ENCODE measurements around the gene BRD1. TPM values are rescaled to one million over a fixed set of nuclear protein-coding genes. Genes with fewer than 3 reads are reported as not detected.

Gene BRD1
- total RNA-seq, 1 donor from 2014 or later, result 17.5 TPM

GRCh38 chr22:49749885-49750510, 77.7 kb downstream of the BRD1 start:
- ATAC-seq, result no peak
- no peak for DNase-seq (ENCODE audit: missing footprints)
- intact Hi-C loops (cut with DNase I), result no loop called here

GRCh38 chr22:49749227-49749626, 78.4 kb downstream of the BRD1 start:
- intact Hi-C loops (cut with DNase I), result no loop called here
- DNase-seq (ENCODE audit: missing footprints) (no peak), ATAC-seq (no peak)

DNA sequence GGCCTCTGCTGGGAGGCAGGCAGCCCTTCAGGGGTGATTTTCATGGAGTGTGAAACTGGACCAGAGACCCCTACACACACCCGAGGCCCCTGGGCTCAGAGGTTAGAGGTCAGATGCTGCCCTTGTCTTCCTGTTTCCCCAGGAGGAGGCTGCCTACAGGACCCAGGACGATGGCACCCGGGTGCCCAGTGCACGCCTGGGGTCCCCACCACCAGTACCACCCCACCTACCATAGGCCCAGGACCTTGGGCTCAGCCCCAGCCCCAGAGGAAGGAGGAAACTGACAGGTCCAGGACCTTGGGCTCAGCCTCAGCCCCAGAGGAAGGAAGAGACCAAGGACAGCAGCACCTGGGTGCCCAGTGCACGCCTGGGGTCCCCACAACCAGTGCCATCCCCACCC, 79.2 kb downstream of the BRD1 start:
- intact Hi-C loops (cut with DNase I), result no loop called here

DNA sequence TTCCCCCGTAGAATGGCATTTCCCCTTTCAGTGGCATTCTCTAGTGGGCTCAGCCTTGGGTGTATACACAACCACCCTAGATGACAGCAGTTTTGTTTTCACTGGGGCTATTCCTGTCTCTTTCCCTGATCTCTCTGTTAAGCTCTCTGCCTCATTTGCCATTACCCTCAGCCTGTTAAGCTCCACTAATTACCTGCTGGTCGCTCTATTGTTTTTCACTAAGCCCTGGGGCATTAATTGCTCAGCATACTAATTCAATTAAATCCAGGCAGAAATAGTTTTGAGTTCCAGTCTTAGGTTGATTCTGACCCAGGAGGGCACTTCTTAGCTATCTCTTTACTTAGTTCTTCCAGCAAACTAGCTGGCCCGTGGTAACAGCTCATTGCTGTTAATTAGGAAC, 80.0 kb downstream of the BRD1 start:
- intact Hi-C loops (cut with DNase I), result no loop called here

More for the DNA sequence above, 79.2 kb downstream of the BRD1 start:
- DNase-seq (ENCODE audit: missing footprints) (no peak), ATAC-seq (no peak)

DNA sequence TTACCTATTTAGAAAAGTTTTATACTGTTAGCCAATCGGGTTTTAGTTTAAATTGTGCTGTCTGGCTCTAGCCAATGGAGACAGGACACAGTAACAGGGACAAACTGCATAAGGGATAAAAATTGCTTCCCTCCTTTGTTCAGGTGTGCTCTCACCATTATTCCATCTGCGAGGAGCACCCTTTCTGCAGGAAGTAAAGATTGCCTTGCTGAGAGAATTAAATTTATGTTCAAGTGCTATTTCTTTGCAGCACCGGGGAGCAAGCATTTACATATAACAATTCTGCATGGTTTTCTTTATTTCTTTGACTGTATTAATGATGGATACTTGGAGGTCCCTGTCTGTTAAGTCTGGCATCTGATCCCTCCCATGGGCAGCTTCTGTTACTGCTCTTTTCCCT, 80.5 kb downstream of the BRD1 start:
- intact Hi-C loops (cut with DNase I), result no loop called here
- no peak for ATAC-seq
- DNase-seq (ENCODE audit: missing footprints), result no peak

More for the DNA sequence above, 80.0 kb downstream of the BRD1 start:
- DNase-seq (ENCODE audit: missing footprints), result no peak
- ATAC-seq, result no peak

GRCh38 chr22:49746065-49746464, 81.6 kb downstream of the BRD1 start:
- DNase-seq (ENCODE audit: missing footprints) (no peak), ATAC-seq (no peak)
- intact Hi-C loops (cut with DNase I), result no loop called here

- intact Hi-C loops (cut with DNase I), result no loop called here
- DNase-seq (ENCODE audit: missing footprints), result no peak
- no peak for ATAC-seq
Measured at GRCh38 chr22:49740242-49740641, 87.4 kb downstream of the BRD1 start.

DNA sequence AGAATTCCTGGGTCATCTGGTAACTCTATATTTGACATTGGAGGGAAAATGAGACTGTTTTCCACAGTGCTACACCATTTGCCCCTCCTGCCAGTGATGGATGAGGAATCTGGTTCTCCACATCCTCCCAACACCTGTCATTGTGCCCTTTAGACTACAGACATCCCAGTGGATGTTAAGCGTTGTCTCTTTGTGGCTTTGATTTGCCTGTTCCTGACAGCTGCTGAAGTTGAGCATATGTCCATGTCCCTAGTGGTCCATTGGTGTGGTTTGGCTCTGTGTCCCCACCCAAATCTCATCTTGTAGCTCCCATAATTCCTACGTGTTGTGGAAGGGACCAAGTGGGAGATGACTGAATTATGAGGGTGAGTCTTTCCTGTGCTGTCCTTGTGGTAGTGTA, 88.5 kb downstream of the BRD1 start:
- intact Hi-C loops (cut with DNase I), result no loop called here
- DNase-seq (ENCODE audit: missing footprints) (no peak), ATAC-seq (no peak)

DNA sequence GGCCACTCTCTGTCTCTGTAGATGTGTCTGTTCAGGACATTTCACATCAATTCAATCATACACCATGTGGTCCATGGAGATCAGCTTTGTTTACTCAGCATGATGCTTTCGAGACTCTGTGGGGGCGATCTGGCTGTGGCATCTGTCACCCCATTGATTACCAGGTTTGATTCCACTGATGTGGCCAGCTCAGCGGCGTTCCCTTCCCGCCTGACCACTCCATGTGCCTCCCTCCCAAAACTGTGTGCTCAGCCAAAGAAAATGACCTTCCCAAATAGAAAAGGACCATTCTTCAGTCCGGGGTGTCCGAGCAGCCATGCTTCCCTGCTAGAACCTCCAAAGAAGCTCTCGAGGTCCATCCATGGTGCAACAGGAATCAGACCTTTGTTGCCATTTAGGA, 89.1 kb downstream of the BRD1 start:
- no peak for DNase-seq (ENCODE audit: missing footprints)
- ATAC-seq, result no peak
- intact Hi-C loops (cut with DNase I), result no loop called here

GRCh38 chr22:49738006-49738405, 89.7 kb downstream of the BRD1 start:
- no peak for ATAC-seq
- DNase-seq (ENCODE audit: missing footprints), result no peak
- intact Hi-C loops (cut with DNase I), result no loop called here

GRCh38 chr22:49737101-49737551, 90.5 kb downstream of the BRD1 start:
- ATAC-seq (no peak), DNase-seq (ENCODE audit: missing footprints) (no peak)
- intact Hi-C loops (cut with DNase I), result no loop called here

GRCh38 chr22:49736538-49736937, 91.1 kb downstream of the BRD1 start:
- no peak for ATAC-seq
- no peak for DNase-seq (ENCODE audit: missing footprints)
- intact Hi-C loops (cut with DNase I), result no loop called here

GRCh38 chr22:49735901-49736421, 91.7 kb downstream of the BRD1 start:
- intact Hi-C loops (cut with DNase I), result no loop called here
- no peak for DNase-seq (ENCODE audit: missing footprints)
- no peak for ATAC-seq

DNA sequence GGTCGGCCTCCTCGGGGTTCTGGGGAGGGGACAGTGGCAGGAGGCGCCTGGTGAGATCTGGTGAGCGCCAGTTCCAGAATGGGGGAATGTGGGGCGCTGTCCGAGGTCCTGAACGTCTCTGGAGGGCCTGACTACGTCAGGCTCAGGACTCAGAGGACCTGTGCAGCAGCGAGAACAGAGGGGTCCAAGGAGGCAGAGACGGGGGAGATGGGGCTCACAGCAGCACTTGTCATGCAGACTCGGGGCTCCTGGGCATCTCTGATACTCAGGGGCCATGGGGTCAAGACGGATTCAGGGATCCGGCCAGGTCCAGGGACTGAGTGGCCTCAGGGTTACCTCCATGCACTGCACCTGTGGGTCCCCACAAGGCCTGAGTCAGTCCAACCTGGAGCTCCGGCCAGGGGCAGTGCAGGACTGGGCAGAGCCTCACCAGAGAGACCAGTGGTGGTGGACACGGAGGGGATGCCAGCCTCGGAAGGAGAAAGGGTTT, 92.2 kb downstream of the BRD1 start:
- intact Hi-C loops (cut with DNase I), result no loop called here
- DNase-seq (ENCODE audit: missing footprints) (no peak), ATAC-seq (no peak)

DNA sequence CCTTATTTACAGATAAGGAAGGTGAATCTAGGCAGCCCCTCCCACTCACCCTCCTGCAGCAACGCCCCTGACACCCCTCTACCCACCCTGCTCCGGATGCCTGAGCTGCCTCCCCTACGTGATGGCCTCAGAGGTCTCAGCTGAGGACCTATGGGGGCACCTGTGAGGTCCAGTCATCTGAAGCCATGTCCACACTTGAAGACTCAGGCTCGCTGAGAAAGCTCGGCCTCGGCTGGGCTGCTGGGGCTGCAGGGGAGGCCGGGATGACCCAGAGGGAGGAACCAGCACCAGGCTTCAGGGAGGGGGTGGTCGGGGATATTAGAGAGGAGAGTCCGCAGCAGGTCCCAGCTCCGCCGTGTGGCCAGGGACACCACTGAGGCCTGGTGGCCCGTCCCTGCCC, 92.8 kb downstream of the BRD1 start:
- intact Hi-C loops (cut with DNase I), result no loop called here
- DNase-seq (ENCODE audit: missing footprints) (no peak), ATAC-seq (no peak)

- no peak for ATAC-seq
- DNase-seq (ENCODE audit: missing footprints), result no peak
- intact Hi-C loops (cut with DNase I), result no loop called here
Measured at GRCh38 chr22:49734390-49734789, 93.3 kb downstream of the BRD1 start.

DNA sequence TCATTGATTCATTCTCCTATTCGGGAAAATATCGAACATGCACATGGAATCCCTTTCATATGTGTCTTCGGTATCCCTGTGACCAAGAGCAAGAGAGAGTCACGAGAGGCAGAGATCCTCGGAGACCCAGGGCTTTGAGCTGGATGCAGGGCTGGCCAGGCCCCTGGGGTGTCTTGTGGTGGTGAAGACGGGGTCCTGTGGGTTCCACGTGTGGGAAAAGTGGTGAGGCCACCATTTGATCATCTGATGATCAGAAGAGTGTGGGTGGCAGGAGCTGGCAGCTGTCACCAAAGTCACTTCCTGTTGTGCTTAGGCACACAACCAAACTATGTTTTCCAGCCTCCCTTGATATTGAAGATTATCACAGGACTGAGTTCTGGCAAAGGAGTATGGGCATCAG, 94.0 kb downstream of the BRD1 start:
- ATAC-seq (no peak), DNase-seq (ENCODE audit: missing footprints) (no peak)
- intact Hi-C loops (cut with DNase I), result no loop called here

GRCh38 chr22:49730656-49731055, 97.0 kb downstream of the BRD1 start:
- intact Hi-C loops (cut with DNase I), result no loop called here
- no peak for ATAC-seq
- DNase-seq (ENCODE audit: missing footprints), result no peak

DNA sequence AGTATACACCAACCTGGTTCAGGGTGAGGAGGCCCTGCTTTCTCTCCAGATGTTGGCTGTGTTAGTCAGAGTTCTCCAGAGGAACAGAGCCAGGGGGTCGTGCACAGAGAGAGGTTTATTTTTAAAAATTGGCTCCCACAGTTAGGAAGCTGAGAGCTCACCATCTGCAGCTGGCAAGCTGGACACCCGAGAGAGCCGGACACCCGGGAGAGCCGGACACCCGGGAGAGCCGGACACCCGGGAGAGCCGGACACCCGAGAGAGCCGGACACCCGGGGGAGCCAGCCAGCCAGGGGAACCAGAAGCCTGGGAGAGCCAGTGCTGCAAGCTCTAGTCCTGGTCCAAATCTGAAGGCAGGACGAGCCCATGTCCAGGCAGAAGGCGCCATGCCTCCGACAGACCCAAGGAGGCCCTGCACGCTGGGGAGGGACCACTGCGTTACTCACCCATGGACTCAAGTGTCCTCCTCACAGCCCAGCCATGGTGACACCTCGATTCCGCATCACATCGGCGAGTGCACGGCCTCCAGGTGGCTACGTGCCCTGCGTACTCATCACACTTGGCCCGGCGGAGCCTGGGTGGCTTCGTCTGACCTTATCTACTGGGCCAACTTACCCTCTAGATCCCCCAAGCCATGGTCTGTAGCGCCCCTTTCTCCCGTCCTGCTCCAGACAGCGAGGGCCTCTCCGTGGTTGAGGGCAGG, 99.0 kb downstream of the BRD1 start:
- intact Hi-C loops (cut with DNase I), result no loop called here

DNA sequence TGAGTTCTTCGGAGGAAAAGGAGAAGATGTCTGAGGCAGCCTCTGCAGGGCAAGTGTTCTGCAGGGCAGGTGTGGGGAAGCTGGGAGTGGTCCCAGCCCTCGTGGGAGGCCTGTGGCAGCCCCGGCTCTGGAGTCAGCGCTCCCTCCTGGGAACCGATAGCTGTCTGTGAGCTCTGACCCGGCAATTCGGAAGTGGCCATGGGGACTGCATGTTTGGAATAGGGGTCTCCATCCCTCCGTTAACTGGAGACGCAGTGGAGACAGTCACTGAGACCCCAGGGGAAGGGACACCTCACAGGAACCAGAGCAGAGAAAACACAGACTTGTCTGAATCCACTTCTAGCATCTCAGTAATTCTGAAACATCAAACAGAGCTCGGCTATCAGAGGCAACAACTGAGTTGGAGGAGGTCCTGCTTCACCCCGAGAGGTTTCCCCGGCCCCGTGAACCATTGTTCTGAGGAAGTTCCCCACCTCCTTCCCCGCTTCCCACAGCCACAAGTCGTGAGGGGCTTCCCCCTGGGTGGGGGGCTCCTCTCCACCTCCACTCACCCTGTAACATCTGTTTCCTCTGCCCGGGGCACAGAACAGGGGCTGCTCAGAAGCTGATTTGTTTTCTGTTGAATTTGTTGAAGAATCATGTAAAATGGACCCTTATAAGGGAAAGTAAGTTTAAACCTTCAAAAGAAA, 99.6 kb downstream of the BRD1 start:
- intact Hi-C loops (cut with DNase I), result no loop called here
- DNase-seq (ENCODE audit: missing footprints), result no peak
- ATAC-seq, result no peak

More for the DNA sequence above, 99.0 kb downstream of the BRD1 start:
- DNase-seq (ENCODE audit: missing footprints) (no peak), ATAC-seq (no peak)

Measured in Right ventricle myocardium inferior (tissue), 1 donor.